Camera-type eye (tissue), 1 donor: Measurements from ENCODE around the gene UBC. TPM values are rescaled to one million over a fixed set of nuclear protein-coding genes. Genes with fewer than 3 reads are reported as not detected.

Experiments
- total RNA-seq: library from RNA; depleted of rRNA; stranded (reverse); fragments of >200 nt; gene quantifications from one replicate; pipeline ENCODE4 v1.2.3, GENCODE V29; 2014

The UBC gene
- 791 TPM for total RNA-seq

DNA sequence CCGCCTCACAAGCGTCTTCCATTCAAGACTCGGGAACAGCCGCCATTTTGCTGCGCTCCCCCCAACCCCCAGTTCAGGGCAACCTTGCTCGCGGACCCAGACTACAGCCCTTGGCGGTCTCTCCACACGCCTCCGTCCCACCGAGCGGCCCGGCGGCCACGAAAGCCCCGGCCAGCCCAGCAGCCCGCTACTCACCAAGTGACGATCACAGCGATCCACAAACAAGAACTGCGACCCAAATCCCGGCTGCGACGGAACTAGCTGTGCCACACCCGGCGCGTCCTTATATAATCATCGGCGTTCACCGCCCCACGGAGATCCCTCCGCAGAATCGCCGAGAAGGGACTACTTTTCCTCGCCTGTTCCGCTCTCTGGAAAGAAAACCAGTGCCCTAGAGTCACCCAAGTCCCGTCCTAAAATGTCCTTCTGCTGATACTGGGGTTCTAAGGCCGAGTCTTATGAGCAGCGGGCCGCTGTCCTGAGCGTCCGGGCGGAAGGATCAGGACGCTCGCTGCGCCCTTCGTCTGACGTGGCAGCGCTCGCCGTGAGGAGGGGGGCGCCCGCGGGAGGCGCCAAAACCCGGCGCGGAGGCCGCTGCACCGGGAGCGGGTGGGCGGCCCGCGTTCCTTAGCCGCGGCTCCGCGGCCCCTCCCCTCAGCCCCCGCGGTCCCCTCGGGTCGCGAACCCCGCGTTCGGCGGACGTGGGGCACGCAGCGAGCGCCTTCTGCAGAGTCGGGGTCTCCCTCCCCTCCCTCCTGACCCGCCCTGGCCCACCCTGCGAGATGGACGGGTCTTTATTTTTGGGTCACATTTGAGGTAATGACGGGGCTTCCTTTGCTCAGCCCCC is at the start of gene UBC:
Gene UBC, minus strand, starts transcription at position 259 of the 847 bp plus-strand sequence. CDS start 879 bp downstream, outside the sequence.

GRCh38 chr12:124863416-124864325 is 50.8 kb downstream of the UBC start, which contains the start of gene SCARB1:
SCARB1 (minus strand) TSS chr12:124863864; CDS start chr12:124863720, 144 bp downstream.

Other genes with a start within 250 kb of the UBC start
- gene SCARB1, start 50.8 kb downstream of the UBC start, total RNA-seq: 51.9 TPM
- gene DHX37, start 74.5 kb upstream of the UBC start, total RNA-seq: 9.2 TPM
- gene BRI3BP, start 79.0 kb upstream of the UBC start, total RNA-seq: 8.0 TPM
- gene AACS, start 150.8 kb upstream of the UBC start, total RNA-seq: 25.1 TPM